ENCODE measurements around the gene TREM2.

DNA sequence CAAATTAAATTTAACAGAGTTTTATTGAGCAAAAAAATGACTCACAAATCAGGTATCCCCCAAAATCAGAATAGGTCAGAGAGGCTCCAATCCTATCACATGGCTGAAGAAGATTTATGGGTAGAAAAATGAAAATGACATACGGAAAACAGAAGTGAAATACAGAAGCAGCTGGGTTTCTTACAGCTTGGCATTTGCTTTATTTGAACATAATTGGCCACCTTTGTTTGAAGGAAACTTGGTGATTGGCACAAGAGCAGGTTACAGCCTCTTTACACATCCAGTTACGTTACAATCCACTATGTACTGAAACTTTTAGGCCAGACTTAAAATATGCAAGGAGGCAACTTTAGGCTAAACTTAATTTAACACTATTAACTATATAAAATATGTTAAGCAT, 11.7 kb upstream of the TREM2 start:
- TF ChIP-seq, protein P1, sequence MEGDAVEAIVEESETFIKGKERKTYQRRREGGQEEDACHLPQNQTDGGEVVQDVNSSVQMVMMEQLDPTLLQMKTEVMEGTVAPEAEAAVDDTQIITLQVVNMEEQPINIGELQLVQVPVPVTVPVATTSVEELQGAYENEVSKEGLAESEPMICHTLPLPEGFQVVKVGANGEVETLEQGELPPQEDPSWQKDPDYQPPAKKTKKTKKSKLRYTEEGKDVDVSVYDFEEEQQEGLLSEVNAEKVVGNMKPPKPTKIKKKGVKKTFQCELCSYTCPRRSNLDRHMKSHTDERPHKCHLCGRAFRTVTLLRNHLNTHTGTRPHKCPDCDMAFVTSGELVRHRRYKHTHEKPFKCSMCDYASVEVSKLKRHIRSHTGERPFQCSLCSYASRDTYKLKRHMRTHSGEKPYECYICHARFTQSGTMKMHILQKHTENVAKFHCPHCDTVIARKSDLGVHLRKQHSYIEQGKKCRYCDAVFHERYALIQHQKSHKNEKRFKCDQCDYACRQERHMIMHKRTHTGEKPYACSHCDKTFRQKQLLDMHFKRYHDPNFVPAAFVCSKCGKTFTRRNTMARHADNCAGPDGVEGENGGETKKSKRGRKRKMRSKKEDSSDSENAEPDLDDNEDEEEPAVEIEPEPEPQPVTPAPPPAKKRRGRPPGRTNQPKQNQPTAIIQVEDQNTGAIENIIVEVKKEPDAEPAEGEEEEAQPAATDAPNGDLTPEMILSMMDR (IDR thresholded peaks at IDR 0.05) = no peak
- TF ChIP-seq POLR2A (IDR thresholded peaks at IDR 0.05) (no peak), EP300 (IDR thresholded peaks at IDR 0.05) (no peak)
